GM18867 (cell line): ENCODE results near the gene FGF3.
"Not testable (repeated sequence)": the region's sequence is repeated elsewhere in the genome, so short reads cannot be mapped to it uniquely, and the experiment has no call there.

Source experiments
- ATAC-seq: cut with Tn5 transposase; IDR thresholded peaks from one replicate; pipeline ENCODE4 v1.9.1; 2021; ENCODE audit warnings: mild to moderate bottlenecking, moderate library complexity; ENCODE audit not compliant: unreplicated experiment

FGF3 gene

DNA sequence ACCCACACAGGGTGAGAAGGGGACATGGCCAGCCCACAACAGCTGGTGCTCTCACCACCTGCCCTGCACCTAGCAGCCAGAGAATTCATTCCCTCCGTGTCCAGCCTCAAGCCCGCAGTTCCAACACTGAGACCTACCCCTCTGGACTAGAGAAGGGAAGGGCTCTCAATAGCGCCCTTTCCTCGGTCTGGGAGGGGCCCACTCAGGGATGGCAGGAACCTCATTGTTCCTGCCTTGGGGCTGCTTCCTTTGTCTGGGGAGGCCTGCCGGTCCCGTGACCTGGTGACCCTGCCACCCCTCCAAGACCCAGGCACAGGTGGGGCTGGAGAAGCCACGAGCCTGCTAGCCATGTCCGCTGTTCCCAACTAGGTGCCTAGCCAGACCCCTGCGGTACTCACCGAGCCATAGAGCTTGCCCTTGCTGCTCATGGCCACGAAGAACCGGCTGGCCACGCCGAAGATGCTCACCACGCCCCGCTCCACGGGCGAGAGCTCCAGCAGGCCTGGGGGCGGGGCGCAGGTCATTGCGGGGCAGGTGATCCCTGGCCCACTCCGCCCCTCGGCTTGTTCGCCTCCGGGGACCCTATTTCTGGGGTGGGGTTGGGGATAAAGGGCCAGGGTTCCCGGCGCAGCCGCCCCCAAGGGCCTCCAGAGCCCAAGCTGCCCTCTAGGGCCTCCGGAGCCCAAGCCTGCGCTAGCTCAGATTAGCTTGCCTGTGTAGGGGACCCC lies 45.4 kb downstream of the FGF3 start:
- no peak for ATAC-seq

DNA sequence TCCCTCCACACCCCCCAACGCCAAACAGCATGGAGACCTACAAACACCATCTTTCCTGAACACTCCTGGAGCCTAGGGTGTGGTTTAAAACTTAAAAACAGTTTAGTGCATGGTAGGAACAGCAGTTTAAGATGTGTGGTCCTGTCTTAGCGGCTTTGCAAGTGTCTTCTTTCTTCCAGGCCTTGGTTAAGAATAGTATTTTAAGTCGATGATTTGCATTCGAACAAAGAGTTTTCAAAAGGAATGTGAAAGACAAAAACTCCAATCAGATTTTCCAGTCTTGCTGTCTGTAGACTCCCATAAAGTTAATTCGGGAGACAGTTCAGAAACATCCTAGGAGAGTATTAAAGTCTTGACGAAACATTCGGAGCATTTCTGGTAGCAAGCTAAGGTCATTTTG lies 47.8 kb downstream of the FGF3 start:
- ATAC-seq, result no peak

DNA sequence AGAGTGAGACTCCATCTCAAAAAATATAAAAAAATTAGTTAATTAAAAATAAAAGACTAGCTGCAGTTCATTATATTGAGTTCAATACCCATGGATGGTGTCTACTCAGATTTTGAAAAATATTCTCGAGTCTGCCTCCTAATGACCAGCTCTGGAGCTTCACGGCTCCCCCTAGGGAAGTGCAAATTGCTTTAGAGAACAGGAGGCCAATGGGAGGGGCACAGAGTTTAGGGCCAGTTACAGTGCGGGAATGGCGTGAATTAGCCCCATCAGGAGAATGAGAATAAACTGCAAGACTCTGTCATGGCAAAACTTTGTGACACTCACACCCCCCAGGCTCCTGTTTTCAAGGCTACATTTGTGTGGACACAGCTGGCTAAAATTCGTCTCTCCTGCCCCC lies 48.7 kb downstream of the FGF3 start:
- ATAC-seq, result no peak

DNA sequence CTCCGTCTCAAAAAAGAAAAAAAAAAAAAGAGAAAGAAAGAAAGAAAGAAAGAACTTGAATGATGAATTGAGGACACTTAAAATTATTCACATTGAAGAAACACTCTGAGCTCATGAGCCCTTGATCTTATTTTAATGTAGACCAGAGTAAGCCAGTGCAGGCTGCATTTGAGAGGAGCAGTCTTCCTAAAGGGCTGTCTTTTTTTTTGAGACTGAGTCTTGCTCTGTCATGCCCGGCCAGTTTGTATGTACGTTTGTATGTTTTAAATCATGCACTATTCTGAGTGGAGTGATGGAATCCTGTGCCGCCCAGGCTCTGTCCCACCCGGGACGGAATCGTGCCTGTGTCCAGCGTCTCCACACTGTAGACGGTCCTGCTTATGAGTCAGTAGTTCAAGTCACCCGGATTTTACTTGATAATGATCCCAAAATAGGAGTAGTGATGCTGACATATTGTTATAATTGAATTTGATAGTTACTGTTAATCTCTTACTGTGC lies 53.7 kb downstream of the FGF3 start:
- no peak for ATAC-seq

- not testable (repeated sequence) for ATAC-seq
Observed at GRCh38 chr11:69764918-69765317, 54.3 kb downstream of the FGF3 start.

DNA sequence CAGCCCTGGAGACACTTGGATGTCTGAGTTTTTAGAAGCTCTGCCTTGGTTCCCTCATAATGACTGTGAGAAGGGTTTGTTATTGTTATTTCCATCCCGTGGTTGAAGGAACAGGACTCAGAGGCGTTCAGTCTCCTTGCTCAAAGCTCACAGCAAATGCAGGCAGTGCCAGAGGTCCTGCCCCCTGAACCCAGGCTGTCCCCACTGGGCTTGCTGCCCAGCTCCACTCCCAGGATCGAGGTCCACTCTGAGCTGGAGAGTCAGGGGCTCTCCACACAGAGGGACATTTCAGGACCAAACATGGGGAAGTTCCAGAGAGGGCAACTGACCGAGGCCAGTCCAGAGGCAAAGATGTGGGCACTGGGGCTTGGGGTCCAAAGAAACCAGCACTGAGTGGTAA lies 58.9 kb downstream of the FGF3 start:
- ATAC-seq, result no peak
